A673 (cell line): ENCODE measurements around the gene CCS. TPM values are rescaled to one million over a fixed set of nuclear protein-coding genes. Genes with fewer than 3 reads are reported as not detected.
"Not testable (repeated sequence)": the region's sequence is repeated elsewhere in the genome, so short reads cannot be mapped to it uniquely, and the experiment has no call there.

Experiments
- BruUV-seq: library from RNA; stranded (reverse); fragments of 400-500 nt; replicated peaks from 2 replicates; lab custom pipeline; 2021; lab: Mats Ljungman, UMichigan
- CTCF ChIA-PET: fragments of 300-600 bp; sonication (Branson Sonifier 250); formaldehyde crosslinking; loops from one replicate; lab custom pipeline; 2022; ENCODE audit warnings: antibody characterized with exemption; lab: Charles Lee
- POLR2A ChIA-PET: fragments of 300-600 bp; sonication (Branson Sonifier 250); formaldehyde crosslinking; loops from one replicate; lab custom pipeline; 2022; ENCODE audit warnings: antibody characterized with exemption; ENCODE audit not compliant: low non-redundant PET; lab: Charles Lee
- DNase-seq: peaks from one replicate; pipeline ENCODE4 v3.0.0-alpha.2; 2015; ENCODE audit warnings: low spot score
- H3K27ac ChIP-seq: fragments of 200-600 bp; sonication (generic); 2 replicates; pipeline ENCODE4 v1.5.1; 2016; ENCODE audit warnings: mixed run types, low read depth, mild to moderate bottlenecking, mixed read lengths, antibody characterized with exemption, low read length; ENCODE audit not compliant: poor library complexity, severe bottlenecking
- H3K27me3 ChIP-seq: fragments of 200-600 bp; sonication (generic); replicated peaks from 2 replicates; pipeline ENCODE4 v1.6.1; 2017; ENCODE audit warnings: mixed run types, low read depth, mild to moderate bottlenecking, mixed read lengths, antibody characterized with exemption, low read length; ENCODE audit not compliant: insufficient read depth, poor library complexity
- H3K36me3 ChIP-seq: fragments of 200-600 bp; sonication (generic); 2 replicates; pipeline ENCODE4 v1.6.1; 2016; ENCODE audit warnings: mixed run types, mild to moderate bottlenecking, mixed read lengths, antibody characterized with exemption, low read length; ENCODE audit not compliant: insufficient read depth, poor library complexity, severe bottlenecking
- H3K4me1 ChIP-seq: fragments of 200-600 bp; sonication (generic); 2 replicates; pipeline ENCODE4 v1.6.1; 2017; ENCODE audit warnings: mixed run types, mild to moderate bottlenecking, mixed read lengths, antibody characterized with exemption, low read length; ENCODE audit not compliant: insufficient read depth, poor library complexity, severe bottlenecking
- H3K4me3 ChIP-seq: fragments of 200-600 bp; sonication (generic); 2 replicates; pipeline ENCODE4 v1.5.1; 2016; ENCODE audit warnings: low read depth, mixed run types, mild to moderate bottlenecking, mixed read lengths, low read length; ENCODE audit not compliant: poor library complexity, severe bottlenecking
- H3K9me3 ChIP-seq: fragments of 200-600 bp; sonication (generic); 2 replicates; pipeline ENCODE4 v1.6.1; 2016; ENCODE audit warnings: mixed run types, low read depth, mild to moderate bottlenecking, mixed read lengths, antibody characterized with exemption, low read length; ENCODE audit not compliant: poor library complexity, severe bottlenecking
- EZH2 ChIP-seq: fragments of 200-600 bp; sonication (generic); IDR thresholded peaks from 2 replicates; pipeline ENCODE4 v1.6.1; 2017; ENCODE audit warnings: borderline replicate concordance, low read depth, mild to moderate bottlenecking, mixed read lengths, antibody characterized with exemption, low read length; ENCODE audit not compliant: poor library complexity, severe bottlenecking
- intact Hi-C: fragments of 100-400 bp; cut with micrococcal nuclease; formaldehyde crosslinking; loops from one replicate; pipeline ENCODE4 v1.10.0; 2022; ENCODE audit not compliant: unreplicated experiment
- total RNA-seq: library from RNA; stranded (reverse); gene quantifications from 2 replicates; pipeline ENCODE4 v1.2.3, GENCODE V29; 2021
- TF ChIP-seq, protein P1 (sequence below): fragments of 300-800, 200-600 bp; sonication (generic); conservative IDR thresholded peaks from 2 replicates; pipeline ENCODE4 v1.5.1; 2017; ENCODE audit warnings: low read depth, mild to moderate bottlenecking, antibody characterized with exemption, low read length, moderate library complexity, mixed read lengths

The CCS gene
- total RNA-seq, 1 experiment from 2014 or later, result 43.8 TPM

DNA sequence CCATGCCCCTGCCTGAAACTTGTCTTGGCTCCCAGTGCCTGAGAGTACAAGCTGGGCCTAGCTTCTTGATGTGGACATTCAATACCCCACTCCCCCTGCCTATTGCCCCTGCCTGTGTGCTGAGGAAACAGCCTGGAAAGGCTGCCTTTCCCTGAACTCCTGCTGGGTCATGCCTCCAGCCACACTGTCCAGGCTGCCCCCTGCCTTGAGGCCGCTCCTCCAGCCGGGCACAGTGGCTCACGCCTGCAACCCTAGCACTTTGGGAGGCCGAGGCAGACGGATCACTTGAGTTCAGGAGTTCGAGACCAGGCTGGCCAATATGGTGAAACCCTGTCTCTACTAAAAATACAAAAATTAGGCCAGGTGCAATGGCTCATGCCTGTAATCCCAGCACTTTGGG is 10.1 kb downstream of the CCS start:
- DNase-seq, result no peak
- Histone ChIP-seq H3K27ac (no peak overlapping the region), H3K9me3 (no peaks in the 10 kb centered on the region), H3K4me3 (no peak overlapping the region), H3K27me3 (no peaks in the 10 kb centered on the region), H3K4me1 (no peaks in the 10 kb centered on the region), H3K36me3 (peaks cover 33% of the 10 kb centered on the region)
- BruUV-seq, result no TSS peak
- ChIA-PET POLR2A (no interaction called here), CTCF (no interaction called here)
- TF ChIP-seq, protein P1, sequence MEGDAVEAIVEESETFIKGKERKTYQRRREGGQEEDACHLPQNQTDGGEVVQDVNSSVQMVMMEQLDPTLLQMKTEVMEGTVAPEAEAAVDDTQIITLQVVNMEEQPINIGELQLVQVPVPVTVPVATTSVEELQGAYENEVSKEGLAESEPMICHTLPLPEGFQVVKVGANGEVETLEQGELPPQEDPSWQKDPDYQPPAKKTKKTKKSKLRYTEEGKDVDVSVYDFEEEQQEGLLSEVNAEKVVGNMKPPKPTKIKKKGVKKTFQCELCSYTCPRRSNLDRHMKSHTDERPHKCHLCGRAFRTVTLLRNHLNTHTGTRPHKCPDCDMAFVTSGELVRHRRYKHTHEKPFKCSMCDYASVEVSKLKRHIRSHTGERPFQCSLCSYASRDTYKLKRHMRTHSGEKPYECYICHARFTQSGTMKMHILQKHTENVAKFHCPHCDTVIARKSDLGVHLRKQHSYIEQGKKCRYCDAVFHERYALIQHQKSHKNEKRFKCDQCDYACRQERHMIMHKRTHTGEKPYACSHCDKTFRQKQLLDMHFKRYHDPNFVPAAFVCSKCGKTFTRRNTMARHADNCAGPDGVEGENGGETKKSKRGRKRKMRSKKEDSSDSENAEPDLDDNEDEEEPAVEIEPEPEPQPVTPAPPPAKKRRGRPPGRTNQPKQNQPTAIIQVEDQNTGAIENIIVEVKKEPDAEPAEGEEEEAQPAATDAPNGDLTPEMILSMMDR, result no peak
- TF ChIP-seq EZH2, result no peak
- intact Hi-C loops, result no loop called here

DNA sequence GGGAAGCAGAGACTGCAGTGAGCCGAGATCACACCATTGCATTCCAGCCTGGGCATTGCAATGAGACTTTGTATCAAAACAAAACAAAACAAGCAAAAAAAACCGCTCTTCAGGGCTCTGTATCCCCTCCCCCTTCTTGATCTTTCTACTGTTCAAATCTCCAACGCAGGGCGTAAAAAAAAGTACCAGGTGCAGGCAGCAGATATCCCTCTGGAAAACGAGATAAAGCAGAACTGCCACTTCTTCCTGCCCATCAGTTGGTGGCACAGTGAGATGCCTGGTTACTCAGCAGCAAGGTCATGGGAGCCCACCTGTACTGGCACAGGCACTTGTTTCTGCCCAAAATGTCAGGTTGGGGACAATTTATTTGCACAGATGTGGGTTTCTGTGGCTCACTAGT is 11.2 kb downstream of the CCS start:
- no peaks in the 10 kb centered on the region for H3K9me3 ChIP-seq
- no peaks in the 10 kb centered on the region for H3K27me3 ChIP-seq
- BruUV-seq, result no TSS peak
- no peak for DNase-seq
- H3K4me3 ChIP-seq, result no peak overlapping the region
- no peak for TF ChIP-seq EZH2
- TF ChIP-seq, protein P1, result no peak
- POLR2A ChIA-PET, result no interaction called here
- CTCF ChIA-PET, result no interaction called here
- H3K36me3 ChIP-seq, result peaks cover 28% of the 10 kb centered on the region
- intact Hi-C loops, result no loop called here
- no peaks in the 10 kb centered on the region for H3K4me1 ChIP-seq
- H3K27ac ChIP-seq, result no peak overlapping the region

DNA sequence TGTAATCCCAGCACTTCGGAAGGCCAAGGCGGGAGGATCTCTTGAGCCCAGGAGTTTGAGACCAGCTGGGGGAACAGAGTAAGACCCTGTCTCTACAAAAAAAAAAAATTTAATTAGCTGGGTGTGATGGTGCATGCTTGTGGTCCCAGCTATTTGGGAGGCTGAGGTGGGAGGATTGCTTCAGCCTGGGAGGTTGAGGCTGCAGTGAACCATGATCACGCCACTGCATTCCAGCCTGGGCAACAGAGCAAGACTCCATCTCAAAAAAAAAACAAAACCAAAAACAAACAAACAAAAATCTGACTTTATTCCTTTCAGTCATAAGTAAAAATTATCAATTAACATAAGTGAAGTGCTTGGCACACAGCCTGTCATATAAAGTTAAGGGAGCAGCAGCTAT is 13.6 kb downstream of the CCS start:
- H3K36me3 ChIP-seq, result peaks cover 19% of the 10 kb centered on the region
- DNase-seq, H3K4me1 ChIP-seq, CTCF ChIA-PET, H3K9me3 ChIP-seq, BruUV-seq, H3K27ac ChIP-seq, H3K27me3 ChIP-seq, H3K4me3 ChIP-seq, intact Hi-C loops: not testable (repeated sequence)
- POLR2A ChIA-PET, result interaction anchor here (0.5 kb wide), 1 partner anchor 34 kb away, joined by 3 read pairs; no protein-coding TSS in a partner anchor

DNA sequence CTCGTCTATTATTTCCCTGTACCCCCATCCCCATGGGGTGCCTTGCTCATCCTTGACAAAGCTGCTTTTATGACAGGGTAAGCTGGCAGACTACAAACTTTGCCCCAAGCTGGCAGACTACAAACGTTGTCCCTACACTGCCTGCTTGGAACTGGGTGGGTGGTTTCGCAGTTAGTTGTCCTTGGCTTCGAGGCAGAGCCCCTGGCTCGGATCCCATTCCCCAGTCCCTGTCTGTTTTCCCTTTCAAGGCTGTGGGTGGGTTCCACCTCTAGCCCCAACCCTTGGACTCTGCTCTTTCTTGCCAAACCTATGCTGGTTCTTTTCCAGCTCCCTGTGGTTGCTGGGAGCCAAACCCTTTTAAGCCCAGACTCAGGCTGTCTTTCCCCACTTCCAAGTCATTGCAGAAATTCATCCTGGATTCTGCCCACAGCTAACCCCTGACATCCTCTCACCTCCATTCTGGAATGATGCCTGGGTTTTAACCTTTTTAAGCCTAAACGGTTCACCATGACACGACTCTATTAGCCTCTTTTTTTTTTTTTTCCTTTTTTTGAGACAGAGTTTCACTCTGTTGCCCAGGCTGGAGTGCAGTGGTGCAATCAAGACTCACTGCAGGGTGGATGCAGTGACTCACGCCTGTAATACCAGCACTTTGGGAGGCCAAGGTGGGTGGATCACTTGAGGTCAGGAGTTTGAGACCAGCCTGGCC is 14.3 kb downstream of the CCS start:
- Histone ChIP-seq H3K4me3 (no peak overlapping the region), H3K27ac (no peak overlapping the region), H3K4me1 (no peaks in the 10 kb centered on the region), H3K27me3 (no peaks in the 10 kb centered on the region), H3K9me3 (no peaks in the 10 kb centered on the region), H3K36me3 (peaks cover 18% of the 10 kb centered on the region)
- intact Hi-C loops, result no loop called here
- DNase-seq, result no peak
- no TSS peak for BruUV-seq
- ChIA-PET CTCF (no interaction called here), POLR2A (interaction anchor here (0.5 kb wide), 1 partner anchor 35 kb away, joined by 3 read pairs; no protein-coding TSS in a partner anchor)
- no peak for TF ChIP-seq EZH2
- TF ChIP-seq, protein P1, result no peak
